ENCODE data around the gene EMX2.
"Not testable (repeated sequence)": the region's sequence is repeated elsewhere in the genome, so short reads cannot be mapped to it uniquely, and the experiment has no call there.

EMX2 gene

GRCh38 chr10:117569610-117570390 is 27.3 kb downstream of the EMX2 start:
- H3K4me1 ChIP-seq = no peaks in the 10 kb centered on the region
- H3K4me3 ChIP-seq = no peak overlapping the region
- no peak overlapping the region for H3K27ac ChIP-seq
- H3K27me3 ChIP-seq = no peaks in the 10 kb centered on the region
- no peak overlapping the region for H3K4me2 ChIP-seq
- H4K20me1 ChIP-seq = no peaks in the 10 kb centered on the region
- no peaks in the 10 kb centered on the region for H3K9me3 ChIP-seq
- H3K36me3 ChIP-seq = no peaks in the 10 kb centered on the region
- no peak for TF ChIP-seq Cebpa-rat (IDR thresholded peaks at IDR 0.05)
- no peak overlapping the region for H3K9ac ChIP-seq

GRCh38 chr10:117570880-117571279 is 28.3 kb downstream of the EMX2 start:
- TF ChIP-seq Cebpa-rat (IDR thresholded peaks at IDR 0.05) = no peak
- no peaks in the 10 kb centered on the region for H3K27me3 ChIP-seq
- H3K9ac ChIP-seq = no peak overlapping the region
- no peak overlapping the region for H3K4me3 ChIP-seq
- H3K4me2 ChIP-seq = no peak overlapping the region
- H3K27ac ChIP-seq = no peak overlapping the region
- no peaks in the 10 kb centered on the region for H4K20me1 ChIP-seq
- no peaks in the 10 kb centered on the region for H3K9me3 ChIP-seq
- no peaks in the 10 kb centered on the region for H3K36me3 ChIP-seq
- no peaks in the 10 kb centered on the region for H3K4me1 ChIP-seq

GRCh38 chr10:117574498-117575146 is 32.1 kb downstream of the EMX2 start:
- H4K20me1 ChIP-seq = no peaks in the 10 kb centered on the region
- H3K4me3 ChIP-seq = no peak overlapping the region
- H3K27me3 ChIP-seq = no peaks in the 10 kb centered on the region
- H3K36me3 ChIP-seq = no peaks in the 10 kb centered on the region
- no peaks in the 10 kb centered on the region for H3K4me1 ChIP-seq
- no peak overlapping the region for H3K27ac ChIP-seq
- H3K4me2 ChIP-seq = no peak overlapping the region
- no peak overlapping the region for H3K9ac ChIP-seq
- TF ChIP-seq Cebpa-rat (IDR thresholded peaks at IDR 0.05) = no peak
- no peaks in the 10 kb centered on the region for H3K9me3 ChIP-seq

GRCh38 chr10:117578490-117578889 is 35.9 kb downstream of the EMX2 start:
- Histone ChIP-seq H3K36me3 (no peaks in the 10 kb centered on the region), H3K4me3 (no peak overlapping the region), H3K27ac (no peak overlapping the region), H3K27me3 (no peaks in the 10 kb centered on the region), H3K9ac (no peak overlapping the region), H3K9me3 (no peaks in the 10 kb centered on the region), H3K4me1 (no peaks in the 10 kb centered on the region), H3K4me2 (no peak overlapping the region), H4K20me1 (no peaks in the 10 kb centered on the region)
- no peak for TF ChIP-seq Cebpa-rat (IDR thresholded peaks at IDR 0.05)

GRCh38 chr10:117578999-117579590 is 36.5 kb downstream of the EMX2 start:
- Histone ChIP-seq H3K9me3 (no peaks in the 10 kb centered on the region), H3K27me3 (no peaks in the 10 kb centered on the region), H3K9ac (no peak overlapping the region), H3K4me2 (no peak overlapping the region), H3K27ac (no peak overlapping the region), H3K4me3 (no peak overlapping the region), H3K4me1 (no peaks in the 10 kb centered on the region), H3K36me3 (no peaks in the 10 kb centered on the region), H4K20me1 (no peaks in the 10 kb centered on the region)
- no peak for TF ChIP-seq Cebpa-rat (IDR thresholded peaks at IDR 0.05)

- H3K4me1 ChIP-seq = no peaks in the 10 kb centered on the region
- no peaks in the 10 kb centered on the region for H3K27me3 ChIP-seq
- no peaks in the 10 kb centered on the region for H4K20me1 ChIP-seq
- no peak for TF ChIP-seq Cebpa-rat (IDR thresholded peaks at IDR 0.05)
- no peak overlapping the region for H3K27ac ChIP-seq
- H3K4me3 ChIP-seq = no peak overlapping the region
- H3K9ac ChIP-seq = no peak overlapping the region
- H3K4me2 ChIP-seq = no peak overlapping the region
- H3K36me3 ChIP-seq = no peaks in the 10 kb centered on the region
- H3K9me3 ChIP-seq = no peaks in the 10 kb centered on the region
Measured at GRCh38 chr10:117581961-117582360, 39.4 kb downstream of the EMX2 start.

GRCh38 chr10:117584831-117585230 is 42.3 kb downstream of the EMX2 start:
- H3K4me2 ChIP-seq, H3K27me3 ChIP-seq, H3K9me3 ChIP-seq, H4K20me1 ChIP-seq, H3K9ac ChIP-seq, H3K36me3 ChIP-seq, H3K4me3 ChIP-seq, H3K4me1 ChIP-seq, H3K27ac ChIP-seq: not testable (repeated sequence)

- H3K9me3 ChIP-seq = no peaks in the 10 kb centered on the region
- TF ChIP-seq Cebpa-rat (IDR thresholded peaks at IDR 0.05) = no peak
- H3K27ac ChIP-seq = no peak overlapping the region
- no peak overlapping the region for H3K4me2 ChIP-seq
- H3K4me1 ChIP-seq = peaks cover 5% of the 10 kb centered on the region; the same call in 1 of the 2 replicates
- no peaks in the 10 kb centered on the region for H3K27me3 ChIP-seq
- H4K20me1 ChIP-seq = no peaks in the 10 kb centered on the region
- H3K9ac ChIP-seq = no peak overlapping the region
- no peak overlapping the region for H3K4me3 ChIP-seq
- H3K36me3 ChIP-seq = no peaks in the 10 kb centered on the region
Measured at GRCh38 chr10:117587036-117587435, 44.5 kb downstream of the EMX2 start.

- H3K4me1 ChIP-seq = peaks cover 5% of the 10 kb centered on the region; the same call in 1 of the 2 replicates
- TF ChIP-seq Cebpa-rat (IDR thresholded peaks at IDR 0.05) = no peak
- no peak overlapping the region for H3K9ac ChIP-seq
- H4K20me1 ChIP-seq = no peaks in the 10 kb centered on the region
- H3K27ac ChIP-seq = no peak overlapping the region
- 0 out of 2 replicates have a peak overlapping the region, but pooled peaks have one; percentile 24 for H3K4me2 ChIP-seq
- no peaks in the 10 kb centered on the region for H3K27me3 ChIP-seq
- H3K36me3 ChIP-seq = no peaks in the 10 kb centered on the region
- H3K4me3 ChIP-seq = no peak overlapping the region
- no peaks in the 10 kb centered on the region for H3K9me3 ChIP-seq
Measured at GRCh38 chr10:117590101-117590875, 47.7 kb downstream of the EMX2 start.

Data from BLaER1 (cell line).